Bone marrow (tissue), 2 donors: ENCODE results near the gene HLF.
"Not testable (repeated sequence)": the region's sequence is repeated elsewhere in the genome, so short reads cannot be mapped to it uniquely, and the experiment has no call there.

Source experiments
- DNase-seq, 2 donors: peaks; one replicate each; lab custom pipeline; 2025; lab: John Stamatoyannopoulos, UW

HLF gene

DNA sequence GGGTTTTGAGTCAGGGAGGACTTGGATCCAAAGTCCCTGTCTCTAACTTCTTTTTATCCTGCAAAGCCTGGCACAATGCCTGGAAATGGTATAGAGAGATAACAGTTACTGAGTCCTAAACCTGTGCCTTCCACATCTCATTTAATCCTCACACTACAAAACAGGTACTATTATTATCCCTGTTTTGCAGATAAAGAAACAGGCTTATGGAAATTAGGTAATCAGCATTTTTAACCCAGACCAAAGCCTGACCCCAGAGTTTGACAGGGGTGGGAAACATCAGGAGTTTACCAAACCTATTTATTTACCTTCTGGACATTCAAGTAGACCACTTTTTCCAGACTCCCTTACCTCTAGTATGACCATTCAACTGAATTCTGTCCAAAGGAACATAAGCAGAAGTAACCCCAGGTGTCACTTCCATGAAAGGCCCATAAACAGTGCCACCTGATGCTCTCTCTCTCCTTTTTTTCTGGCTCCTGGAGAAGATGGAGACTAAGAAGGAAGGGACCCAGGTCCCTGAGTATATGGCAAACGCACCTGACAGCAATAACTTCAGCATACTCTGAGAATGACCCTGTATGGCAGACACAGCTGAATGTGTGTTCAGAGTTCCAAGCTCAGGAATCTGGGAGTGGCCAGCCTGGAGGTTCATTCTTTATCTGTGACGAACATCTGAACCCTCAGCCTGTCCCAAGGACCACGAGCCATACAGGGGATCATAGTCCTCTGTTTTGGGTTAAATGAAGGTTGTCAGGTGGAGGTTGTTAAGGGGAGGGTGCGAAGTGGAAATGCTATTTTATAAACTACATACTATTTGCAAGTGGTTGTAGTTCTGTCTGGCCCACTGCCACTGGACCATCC, 62.7 kb downstream of the HLF start:
- DNase-seq: no peak

DNA sequence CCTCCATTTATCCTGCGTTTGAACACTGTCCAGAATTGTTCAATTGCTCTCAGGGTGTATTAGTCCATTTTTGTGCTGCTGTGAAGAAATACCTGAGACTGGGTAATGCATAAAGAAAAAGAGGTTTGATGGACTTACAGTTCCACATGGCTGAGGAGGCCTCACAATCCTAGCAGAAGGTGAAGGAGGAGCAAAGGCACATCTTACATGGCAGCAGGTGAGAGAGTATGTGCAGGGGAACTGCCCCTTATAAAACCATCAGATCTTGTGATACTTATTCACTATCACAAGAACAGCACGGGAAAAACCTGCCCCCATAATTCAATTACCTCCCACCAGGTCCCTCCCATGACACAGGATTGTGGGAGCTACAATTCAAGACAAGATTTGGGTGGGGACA, 63.8 kb downstream of the HLF start:
- not testable (repeated sequence) for DNase-seq

DNA sequence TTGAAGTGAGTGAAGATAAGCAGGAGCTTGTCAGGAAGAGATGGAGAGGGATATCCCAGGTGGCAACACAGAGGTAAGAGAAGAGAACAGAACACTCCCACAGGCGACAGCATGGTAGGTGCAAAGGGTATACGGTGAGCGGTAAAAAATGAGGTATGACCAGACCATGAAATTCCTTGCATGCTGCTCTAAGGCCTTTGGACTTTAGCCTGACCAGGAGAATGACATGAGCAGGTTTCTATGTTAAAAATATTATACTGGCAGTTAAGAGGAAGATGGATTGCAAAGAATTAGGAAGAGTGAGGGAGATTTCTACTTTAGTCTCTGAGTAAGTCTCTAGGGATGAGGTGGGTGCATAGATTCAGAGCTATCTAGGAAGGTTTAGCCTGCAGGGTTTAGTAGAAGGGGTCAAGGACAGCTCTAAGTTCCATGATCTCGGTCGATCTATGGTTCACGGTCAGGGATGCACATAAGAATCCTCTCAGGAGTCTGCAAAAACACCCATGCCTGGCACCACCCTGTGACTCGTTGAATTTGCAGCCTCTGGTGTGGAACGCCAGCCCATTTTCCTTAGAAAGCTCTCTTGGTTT, 65.7 kb downstream of the HLF start:
- no peak for DNase-seq

DNA sequence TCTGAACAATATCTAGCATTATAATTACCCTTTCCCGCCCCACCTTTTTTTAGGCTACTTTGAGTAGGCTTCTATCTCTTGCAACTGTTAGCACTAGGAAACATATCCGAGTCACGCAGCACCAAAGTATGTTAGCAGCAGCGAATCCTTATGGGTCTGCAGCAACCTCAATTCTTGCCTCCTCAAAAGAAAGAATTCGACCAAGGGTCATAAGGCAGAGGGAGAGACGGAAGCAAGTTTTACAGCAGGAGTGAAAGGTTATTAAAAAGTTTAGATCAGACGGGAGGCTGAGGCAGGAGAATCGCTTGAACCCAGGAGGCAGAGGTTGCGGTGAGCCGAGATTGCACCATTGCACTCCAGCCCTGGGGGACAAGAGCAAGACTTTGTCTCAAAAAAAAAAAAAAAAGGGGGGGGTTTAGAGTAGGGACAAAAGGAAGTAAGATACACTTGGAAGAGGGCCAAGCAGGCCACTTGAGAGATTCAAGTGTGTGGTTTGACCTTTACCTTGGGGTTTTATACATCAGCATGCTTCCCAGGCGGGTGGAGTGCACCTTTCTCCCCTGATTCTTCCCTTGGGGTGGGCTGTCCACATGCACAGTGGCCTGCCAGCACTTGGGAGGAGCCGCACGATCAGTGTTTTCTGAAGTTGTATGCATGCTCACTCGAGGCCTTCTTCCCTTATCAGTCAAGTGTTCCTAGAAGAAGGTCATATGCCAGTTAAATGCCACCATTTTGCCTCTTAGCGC, 67.7 kb downstream of the HLF start:
- DNase-seq: no peak

DNA sequence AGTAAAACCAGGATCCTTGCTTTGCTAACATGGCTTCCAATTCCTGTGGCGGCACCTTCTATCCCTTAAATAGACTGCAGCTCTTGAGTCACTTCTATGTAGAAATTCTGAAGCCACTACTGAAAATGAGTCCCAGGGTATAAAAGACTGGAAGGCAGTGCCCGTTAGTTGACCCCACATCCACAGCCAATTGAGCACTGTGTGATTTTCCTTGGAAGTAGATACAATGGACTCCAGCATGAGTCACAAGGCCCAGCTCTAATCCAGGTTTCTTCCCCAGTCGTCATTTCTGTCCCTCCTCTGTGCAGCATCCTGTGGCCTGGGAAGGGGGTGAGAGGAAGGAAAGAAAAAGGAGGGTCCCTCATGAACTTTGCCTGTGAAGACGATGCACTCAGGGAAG, 69.5 kb downstream of the HLF start:
- DNase-seq: no peak

DNA sequence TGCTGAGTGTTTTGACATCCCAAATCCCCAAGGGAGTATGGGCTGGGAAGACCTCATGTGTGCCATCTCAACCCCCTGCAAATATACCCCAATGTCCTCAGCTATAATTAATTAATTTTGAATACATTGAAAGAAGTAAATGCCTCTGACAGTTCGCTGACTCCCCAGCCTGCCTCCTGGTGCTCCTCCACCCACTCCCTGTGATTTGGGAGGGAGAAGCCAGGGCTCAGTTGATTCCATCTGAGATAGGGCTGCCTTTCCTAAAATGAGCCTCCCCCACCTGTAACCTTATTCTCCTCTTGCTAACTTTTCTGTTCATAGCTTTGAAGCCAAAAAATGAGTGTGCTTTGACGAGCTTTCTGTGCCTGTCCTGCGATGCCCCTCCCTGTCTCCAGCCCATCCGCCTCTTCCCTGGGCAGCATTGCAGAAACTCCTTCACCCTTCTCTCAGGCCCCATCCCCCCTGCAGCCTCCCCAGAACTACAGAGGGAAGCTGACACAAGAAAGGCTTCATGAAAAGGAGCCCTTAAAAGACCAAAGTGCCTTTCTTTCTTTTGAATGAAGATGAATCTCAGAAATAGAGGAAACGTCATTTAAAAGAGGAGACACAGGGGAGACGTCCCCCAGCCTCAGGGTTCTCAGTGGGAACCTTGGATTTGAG, 70.3 kb downstream of the HLF start:
- no peak for DNase-seq

DNA sequence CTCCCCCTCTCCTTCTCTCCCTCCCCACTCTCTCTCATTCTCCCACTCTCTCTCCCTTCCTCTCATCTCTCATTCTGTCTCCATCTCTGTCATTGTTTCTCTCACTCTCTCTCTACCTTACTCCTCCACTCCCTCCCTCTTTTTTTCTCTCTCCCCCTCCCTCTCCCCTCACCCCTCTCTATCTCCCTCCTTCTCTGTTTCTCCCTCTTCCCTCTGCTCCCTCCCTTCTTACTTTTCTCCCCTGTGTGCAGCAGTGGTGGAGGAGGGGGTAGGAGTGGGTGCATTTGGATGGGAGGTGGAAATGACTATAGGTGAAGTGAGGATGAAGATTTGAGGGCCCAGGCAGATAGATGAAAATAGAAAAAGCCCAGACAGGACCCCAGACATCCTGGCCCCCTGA, 70.9 kb downstream of the HLF start:
- no peak for DNase-seq

DNA sequence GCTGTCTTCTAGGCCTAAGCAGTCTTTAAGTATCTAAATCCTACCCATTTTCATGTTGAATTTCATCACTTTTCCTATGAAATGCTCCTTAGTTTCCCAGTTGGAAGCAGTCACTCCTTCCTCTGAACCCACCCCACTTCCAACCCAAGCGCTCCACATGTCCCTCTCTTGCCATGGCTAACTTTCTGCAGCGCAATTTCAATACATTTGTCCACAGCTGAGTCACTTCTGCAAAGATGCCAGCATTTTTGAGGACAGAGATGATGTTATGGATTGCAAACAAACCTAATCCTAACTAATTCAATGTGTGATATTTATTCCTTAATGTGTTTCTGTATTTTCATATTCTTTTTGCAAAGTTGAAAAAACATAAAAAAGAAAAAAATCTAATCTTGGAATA, 71.7 kb downstream of the HLF start:
- no peak for DNase-seq

DNA sequence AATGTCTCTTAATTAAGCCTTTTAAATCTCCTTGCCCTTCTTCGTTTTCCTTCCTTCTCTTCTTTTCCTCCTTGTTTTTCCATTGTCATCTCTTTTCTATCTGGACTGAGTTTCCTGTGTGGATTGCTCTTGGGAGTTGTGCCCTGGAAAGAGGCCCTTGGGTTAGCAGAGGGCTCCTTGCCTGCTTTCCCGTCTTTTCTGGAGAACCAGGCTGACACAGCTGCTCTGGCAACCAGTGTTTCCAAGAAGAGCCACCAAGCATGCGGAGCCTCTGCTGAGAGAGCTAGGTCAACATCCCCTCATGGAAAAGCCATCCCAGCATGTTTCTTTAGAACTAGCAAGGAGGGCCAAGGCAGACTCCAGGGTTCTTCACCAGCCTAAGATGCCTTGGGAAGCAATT, 75.4 kb downstream of the HLF start:
- DNase-seq: no peak

DNA sequence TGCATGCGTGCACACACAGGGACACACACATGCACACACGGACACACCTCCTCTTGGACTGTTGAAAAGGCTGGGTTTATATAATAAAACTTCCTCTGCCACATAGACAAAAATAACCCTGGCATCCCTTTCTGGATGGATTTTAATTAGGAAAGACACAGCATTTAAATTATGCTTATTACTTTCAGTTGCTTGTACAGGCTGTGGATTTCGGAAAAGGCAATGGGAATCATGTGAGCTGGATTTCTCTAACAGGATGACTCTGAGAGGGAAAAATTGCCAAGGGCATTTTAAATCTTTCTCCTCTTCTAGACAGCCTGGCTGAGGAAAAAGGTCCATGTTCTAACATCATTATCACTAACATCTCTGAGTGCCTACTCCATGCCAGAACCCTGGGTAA, 75.9 kb downstream of the HLF start:
- DNase-seq: no peak

DNA sequence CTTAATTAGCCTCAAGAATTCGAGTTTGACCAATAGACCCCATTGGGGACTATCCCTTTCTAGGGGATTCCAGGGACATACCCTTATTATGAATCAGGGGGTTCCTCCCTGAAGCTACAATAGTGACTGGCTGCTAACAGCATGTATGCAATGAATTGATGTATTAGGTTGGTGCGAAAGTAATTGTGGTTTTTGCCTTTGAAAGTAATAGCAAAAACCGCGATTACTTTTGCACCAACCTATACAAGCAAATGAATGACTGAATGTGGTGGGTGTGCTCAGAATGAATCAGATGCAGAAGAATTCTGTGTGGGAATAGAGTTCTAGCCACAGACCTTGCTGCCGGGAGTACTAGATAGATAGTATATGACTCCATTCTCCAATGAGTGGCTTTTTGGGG, 76.7 kb downstream of the HLF start:
- no peak for DNase-seq

DNA sequence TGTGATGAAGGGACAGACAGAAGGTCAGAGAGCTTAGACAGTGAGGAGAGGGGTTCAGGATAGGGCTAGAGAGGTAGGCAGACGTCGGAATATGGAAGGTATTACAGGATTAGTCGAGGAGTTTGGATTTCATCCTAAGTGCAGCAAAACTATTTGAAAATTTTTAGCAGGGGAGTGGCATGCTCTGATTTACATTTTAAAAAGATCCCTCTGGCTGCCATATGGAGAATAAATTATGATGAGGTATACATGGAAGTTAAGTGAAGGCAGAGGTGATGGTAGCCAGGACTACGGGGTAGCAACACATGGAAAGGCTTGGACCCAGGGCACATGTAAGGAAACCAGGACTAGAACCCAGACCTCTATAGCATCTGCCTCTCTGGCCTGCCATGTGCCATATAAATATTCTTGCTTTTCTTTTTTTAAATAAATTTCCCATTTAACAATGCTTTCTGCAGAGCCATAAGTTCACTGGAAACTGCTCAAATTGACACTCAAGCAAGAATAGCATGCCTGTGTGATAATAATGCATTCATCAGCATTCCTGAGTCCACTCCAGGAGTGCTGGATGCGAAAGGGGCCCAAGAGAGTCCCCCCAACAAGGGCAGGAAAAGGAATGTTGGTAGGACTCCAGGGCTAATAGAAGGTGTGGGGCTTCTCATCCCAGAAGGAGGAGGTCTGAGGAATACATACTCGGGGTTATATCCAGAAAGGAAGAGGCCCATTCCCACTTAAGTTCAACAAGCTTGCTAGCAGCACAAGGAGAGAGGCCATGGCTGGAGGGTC, 78.2 kb downstream of the HLF start:
- no peak for DNase-seq

DNA sequence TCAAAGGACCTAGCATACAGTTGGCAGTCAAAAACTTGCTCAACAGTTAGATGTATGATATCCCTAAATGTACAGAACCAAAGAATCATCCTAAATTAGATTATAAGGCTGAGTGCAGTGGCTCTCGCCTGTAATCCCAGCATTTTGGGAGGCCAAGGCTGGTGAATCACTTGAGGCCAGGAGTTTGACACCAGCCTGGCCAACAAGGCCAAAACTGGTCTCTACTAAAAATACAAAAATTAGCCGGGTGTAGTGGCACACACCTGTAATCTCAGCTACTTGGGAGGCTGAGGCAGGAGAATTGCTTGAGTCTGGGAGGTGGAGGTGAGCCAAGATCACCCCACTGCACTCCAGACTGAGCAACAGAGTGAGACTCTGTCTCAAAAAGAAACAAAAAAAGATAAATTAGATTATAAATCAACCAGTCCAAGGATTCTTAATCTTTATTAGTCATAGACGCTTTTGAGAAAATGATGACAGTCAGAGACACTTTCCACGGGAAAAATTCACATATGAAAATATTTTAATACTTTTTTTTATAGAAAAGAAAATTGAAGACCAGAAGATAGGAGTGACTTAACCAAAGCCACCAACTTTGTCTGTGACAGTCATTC, 79.2 kb downstream of the HLF start:
- no peak for DNase-seq

DNA sequence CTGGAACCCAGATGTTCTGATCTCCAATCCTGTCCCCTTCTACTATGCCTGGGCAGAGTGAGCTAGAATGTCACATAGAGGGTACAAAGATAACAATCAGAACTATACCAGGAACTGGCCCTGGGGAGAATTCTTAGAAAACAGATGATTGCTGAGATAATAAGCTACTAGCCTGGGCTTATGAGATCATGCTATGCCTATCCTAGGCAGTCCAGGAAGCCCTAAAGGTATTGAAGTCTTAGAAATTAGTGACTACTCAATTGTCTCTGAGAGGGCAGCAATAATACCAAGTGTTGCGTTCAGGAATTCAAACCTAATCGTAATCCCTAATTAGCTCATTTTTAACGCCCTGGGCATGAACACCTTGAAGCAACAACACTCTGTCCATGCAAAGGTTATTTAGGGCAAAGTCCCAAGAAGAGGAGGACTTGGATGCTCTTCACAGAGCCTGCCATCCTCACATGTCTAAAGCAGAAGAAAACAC, 79.8 kb downstream of the HLF start:
- DNase-seq: peak in 1 of 2 donors; percentile 77

DNA sequence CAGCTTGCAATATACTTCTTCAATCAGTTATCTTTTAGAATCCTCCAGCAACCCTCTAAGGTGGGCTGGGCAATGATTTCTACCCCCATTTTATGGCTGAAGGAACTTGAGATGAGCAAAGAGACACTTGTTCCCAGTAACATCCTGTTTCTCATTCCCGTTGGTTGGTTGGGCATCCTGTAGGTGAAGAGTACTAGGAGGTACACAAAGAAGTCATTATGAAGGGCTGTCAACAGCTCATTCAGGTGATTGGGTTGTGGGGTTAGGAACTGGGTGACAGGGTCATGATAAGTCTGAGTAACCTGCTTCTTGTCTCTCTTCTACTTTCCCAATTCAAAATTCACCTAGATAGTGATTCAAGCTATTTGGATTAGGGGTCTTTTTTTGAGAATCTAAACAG, 80.4 kb downstream of the HLF start:
- DNase-seq: no peak

DNA sequence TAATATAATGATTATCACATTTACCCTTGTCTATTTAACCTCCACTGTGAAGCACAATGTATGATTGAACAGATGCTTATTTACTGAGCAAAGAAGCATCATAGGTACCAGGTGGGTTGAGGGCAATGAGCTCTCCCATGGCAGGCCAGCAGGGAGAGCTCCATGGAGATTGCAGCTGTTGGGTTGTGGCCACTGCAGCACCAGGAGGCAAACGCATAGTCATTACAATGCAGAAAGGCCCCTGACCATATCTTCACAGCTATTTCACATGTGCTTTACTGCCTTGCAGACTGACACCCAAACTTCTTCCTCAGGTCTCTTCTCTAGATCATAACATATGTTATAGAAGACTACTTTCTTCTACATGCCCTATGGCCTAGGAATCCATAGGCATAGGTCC, 81.9 kb downstream of the HLF start:
- no peak for DNase-seq

DNA sequence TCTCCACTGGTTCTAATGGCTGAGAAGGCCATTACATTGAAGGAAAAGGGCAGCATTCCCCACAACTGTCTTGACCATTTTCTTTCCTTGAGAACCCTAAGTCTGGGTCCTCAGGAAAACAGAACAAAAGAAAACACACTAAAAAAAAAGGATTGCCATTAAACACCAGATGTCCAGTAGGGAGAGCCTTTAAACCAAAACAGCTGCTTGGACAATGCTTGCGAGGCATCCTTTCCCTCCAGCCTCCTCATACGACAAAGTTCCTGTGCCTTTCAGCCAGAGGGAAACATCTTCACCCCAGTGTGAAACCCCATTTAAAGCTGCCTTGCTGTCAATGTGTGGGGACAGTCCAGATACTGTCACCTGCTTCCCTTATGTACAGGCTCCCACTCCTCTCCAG, 82.6 kb downstream of the HLF start:
- DNase-seq: no peak

DNA sequence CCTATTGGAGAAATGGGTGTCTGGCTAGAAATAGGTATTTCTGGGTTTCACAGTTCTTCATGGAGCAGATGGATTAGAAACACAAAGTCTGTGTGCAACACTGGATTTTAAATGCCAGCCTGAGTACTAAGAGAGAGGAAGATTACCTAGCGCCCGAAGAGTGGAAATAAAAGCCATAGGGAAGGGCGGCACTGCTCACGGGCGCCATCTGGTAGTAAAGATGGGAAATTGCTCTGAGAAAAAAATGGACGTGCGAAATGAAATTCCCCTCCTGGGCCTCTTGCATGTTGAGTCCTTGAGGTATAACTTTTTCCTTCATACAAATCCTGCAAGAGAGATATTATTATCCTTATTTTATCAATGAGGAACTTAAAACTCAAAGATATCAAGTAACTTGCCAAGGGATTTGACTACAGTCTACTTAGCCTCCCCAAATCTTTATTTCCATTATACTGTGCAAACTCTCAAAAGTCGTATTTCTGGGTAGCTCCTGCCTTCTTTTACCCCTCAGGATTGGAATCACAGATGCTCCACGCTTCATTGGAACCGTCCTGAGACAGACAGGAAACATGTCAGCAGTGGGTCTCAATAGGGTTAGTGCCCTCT, 84.1 kb downstream of the HLF start:
- peak in 1 of 2 donors; percentile 34 for DNase-seq

DNA sequence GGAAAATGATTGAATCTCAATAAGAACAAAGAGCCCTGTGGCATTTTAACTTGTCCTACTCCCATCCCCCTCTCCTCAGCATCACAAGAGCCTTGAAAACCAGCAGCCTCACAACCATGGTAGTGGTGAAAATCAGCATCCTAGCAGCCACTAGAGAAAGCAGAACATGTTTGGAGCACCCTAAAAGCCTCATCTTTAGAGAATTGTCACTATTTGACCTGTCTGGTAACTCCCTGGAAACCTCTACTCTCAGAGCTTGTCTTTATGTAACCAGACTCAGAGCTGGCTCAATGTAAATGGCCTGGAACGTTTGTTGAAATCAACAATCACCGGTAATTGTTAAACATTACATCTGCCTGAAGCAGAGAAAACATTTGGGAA, 86.1 kb downstream of the HLF start:
- DNase-seq: no peak

DNA sequence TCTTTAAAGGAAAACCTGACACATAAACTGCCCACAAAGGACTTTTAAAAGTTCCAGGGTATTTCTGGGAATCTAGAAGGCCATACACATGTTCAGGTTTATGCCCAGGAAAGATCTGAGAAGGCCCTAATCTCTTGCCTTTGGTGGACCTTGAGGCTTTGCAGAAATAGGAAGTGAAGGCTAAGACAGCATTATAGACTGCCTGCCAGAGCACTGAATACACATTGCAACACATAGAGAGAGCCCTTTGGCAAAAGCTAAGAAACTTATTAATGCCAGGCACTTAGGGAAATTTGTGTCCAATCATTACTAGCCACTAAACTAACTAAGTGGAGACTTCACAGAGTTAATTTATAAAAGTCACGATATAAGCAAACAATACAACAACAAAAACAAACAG, 86.5 kb downstream of the HLF start:
- DNase-seq: no peak

DNA sequence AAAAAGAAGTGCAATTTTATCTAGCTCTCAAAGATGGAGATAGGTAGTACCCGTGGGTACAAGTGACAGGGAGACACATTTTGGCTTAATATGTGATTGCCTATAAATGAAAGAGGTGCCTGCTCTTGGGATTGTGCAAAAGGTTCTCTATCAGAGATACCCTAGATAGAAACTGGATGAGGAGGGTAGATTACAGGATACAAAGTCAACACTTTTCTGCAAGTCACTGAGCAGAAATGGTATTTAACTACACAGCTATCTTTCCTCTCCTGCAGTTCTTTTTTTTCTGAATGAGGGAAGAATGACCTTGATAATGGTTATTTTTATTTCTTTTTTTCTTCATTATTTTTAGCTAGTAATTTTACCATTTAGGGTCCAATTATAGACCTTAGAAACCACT, 89.2 kb downstream of the HLF start:
- DNase-seq: no peak
